Measurements from ENCODE around the gene SIT1.

Gene SIT1, protein sequence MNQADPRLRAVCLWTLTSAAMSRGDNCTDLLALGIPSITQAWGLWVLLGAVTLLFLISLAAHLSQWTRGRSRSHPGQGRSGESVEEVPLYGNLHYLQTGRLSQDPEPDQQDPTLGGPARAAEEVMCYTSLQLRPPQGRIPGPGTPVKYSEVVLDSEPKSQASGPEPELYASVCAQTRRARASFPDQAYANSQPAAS

DNA sequence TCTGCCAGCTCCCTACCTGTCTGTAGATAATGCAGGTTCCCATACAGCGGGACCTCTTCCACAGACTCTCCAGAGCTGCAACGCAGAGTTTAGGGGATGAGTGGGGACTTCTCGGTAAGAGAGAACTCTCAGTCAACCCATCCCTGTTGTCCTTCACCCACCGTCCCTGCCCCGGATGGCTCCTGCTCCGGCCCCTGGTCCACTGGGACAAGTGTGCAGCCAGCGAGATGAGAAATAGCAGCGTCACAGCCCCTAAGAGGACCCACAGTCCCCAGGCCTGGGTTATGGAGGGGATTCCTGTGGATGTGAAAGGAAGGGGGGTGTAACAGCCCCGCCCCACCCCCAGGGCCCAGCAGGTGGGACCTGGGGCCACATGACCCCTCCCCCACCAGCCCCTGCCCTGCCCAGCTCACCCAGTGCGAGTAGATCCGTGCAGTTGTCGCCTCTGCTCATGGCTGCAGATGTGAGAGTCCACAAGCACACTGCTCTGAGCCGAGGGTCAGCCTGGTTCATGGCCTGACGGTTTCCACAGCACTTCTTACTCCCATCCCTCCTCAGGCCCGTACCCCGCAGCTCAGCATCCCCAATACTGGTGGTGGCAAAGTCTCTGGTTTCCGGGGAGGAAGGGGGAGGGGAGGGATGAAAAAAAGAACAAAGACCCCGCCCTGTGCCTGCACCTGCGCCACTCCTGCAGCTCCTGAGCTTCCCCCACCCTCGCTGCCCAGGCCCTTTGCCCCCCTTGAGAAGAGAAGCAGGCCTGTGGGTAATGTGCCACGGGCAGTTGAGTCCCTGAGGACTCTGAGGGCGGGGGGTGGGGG, at the start of gene SIT1:
Gene SIT1, minus strand, starts transcription at position 591 of the 818 bp plus-strand sequence. Its CDS starts 78 bp downstream, at position 513.
- peaks cover 33% of the 10 kb centered on the region for H3K36me3 Mint-ChIP-seq
- peaks cover 51% of the 10 kb centered on the region for H3K4me1 Mint-ChIP-seq
- DNase-seq (ENCODE audit: low spot score in 2 of 2), result peak in 1 of 2 donors; percentile 72
- peak within 1 kb of the TSS; percentile 89 for H3K4me3 Mint-ChIP-seq
- ATAC-seq, result peak; percentile 24
- peak within 1 kb of the TSS; percentile 96 for H3K27ac Mint-ChIP-seq
- H3K9me3 Mint-ChIP-seq, result no peaks in the 10 kb centered on the region

DNA sequence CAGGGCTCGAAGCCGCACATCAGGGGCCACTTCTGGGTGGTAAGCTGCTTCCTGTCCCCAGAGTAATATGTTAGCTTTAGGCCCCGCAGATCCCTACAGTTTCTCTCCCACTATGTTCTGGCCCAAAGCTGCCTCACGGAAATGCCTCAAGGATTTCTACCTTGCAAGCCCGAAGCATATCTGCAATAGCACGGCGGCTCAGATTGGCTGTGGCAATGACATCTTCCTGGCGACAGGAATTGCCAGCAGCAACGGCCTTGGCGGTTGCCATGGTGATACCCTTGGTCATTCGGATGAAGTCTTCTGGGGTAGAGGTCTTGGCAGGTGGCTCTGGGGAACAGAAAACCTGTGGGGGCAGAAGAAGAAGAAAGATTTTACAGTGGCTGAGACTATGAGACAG, 49.3 kb upstream of the SIT1 start:
- no peaks in the 10 kb centered on the region for H3K36me3 Mint-ChIP-seq
- no peak overlapping the region for H3K4me3 Mint-ChIP-seq
- H3K9me3 Mint-ChIP-seq, result no peaks in the 10 kb centered on the region
- ATAC-seq (no peak), DNase-seq (ENCODE audit: low spot score in 2 of 2) (no peak)
- no peak overlapping the region for H3K27ac Mint-ChIP-seq
- H3K4me1 Mint-ChIP-seq, result peaks cover 23% of the 10 kb centered on the region

DNA sequence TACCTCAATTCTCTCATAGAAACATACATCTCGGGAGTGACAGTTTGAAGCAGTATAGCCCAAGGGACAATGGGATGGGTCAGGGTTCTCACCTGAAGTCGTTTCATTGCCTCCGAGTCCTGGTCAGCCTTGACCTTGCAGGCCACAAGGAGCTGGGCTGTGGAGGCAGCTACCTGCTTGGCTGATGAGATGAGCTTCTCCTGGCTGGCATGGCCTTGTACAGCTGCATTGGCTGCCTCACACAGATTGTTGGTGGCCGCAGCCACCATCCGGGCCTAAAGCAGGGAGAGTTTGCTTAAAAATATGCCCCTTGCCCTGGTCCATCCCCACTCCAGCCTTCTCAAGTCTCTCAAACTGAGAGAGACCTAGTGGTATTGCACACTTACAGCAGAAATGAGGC, 47.5 kb upstream of the SIT1 start:
- no peak overlapping the region for H3K4me3 Mint-ChIP-seq
- ATAC-seq (no peak), DNase-seq (ENCODE audit: low spot score in 2 of 2) (no peak)
- peak overlapping the region; percentile 76 for H3K27ac Mint-ChIP-seq
- H3K9me3 Mint-ChIP-seq, result no peaks in the 10 kb centered on the region
- H3K36me3 Mint-ChIP-seq, result peaks cover 3% of the 10 kb centered on the region
- H3K4me1 Mint-ChIP-seq, result peaks cover 23% of the 10 kb centered on the region

DNA sequence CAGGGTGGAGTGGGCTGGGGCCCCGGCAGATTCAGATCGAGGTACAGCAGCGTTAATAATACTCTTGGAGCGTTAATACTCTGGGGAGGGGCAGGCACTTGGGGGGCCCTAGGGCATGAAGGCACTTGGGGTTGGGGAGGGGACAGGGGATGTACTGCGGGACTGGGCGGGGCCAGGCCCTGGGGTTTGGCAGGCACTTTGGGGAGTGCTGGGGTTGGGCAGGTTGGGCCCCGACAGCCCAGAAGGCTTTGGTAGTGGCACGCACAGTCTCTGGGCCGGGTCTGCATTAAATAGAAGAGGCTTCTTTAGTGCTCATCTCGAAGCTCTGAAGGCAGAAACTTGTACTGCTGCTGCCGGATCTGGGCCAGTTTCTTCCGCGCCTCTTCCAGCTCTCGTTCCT, 46.8 kb upstream of the SIT1 start:
- Mint-ChIP-seq H3K36me3 (peaks cover 4% of the 10 kb centered on the region), H3K4me3 (no peak overlapping the region), H3K9me3 (no peaks in the 10 kb centered on the region), H3K27ac (peak overlapping the region; percentile 76), H3K4me1 (peaks cover 18% of the 10 kb centered on the region)
- DNase-seq (ENCODE audit: low spot score in 2 of 2) (no peak), ATAC-seq (peak; percentile 5)

DNA sequence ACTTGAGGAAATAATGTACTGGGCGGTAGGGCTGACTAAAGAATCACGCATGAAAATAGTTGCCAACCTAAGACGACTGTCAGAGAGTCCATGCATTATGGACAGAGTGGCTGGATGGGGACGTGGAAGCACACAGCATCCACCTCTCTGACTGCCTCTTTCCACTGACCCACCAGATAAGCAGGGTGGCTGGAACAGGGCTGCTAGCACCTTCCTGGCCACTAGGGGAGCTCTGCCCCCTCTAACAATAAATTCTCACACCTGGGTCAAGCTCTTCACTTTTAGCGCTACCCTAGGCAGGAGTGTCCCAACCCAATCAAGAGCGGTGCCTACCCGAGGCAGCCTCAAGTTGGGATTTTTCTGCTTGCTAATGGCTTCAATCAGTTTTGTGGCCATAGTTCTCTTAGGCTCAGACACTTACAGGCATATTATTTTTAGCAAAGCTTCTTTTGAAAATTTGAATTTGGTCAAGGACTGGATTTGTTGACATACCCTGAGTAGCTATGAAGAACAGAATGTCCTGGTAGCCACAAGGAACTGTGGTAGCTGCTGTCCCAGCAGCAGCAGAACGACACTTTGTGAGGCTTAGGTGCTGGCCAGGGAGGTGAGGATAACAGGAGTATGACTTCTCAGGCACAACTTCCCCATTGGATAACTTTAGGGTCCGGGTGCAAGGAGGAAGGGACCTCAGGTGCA, 45.9 kb upstream of the SIT1 start:
- H3K4me3 Mint-ChIP-seq, result no peak overlapping the region
- DNase-seq (ENCODE audit: low spot score in 2 of 2) (peak; percentile 45 to 75), ATAC-seq (peak; percentile 87)
- H3K4me1 Mint-ChIP-seq, result peaks cover 24% of the 10 kb centered on the region
- H3K36me3 Mint-ChIP-seq, result peaks cover 10% of the 10 kb centered on the region
- H3K27ac Mint-ChIP-seq, result peak overlapping the region; percentile 76
- no peaks in the 10 kb centered on the region for H3K9me3 Mint-ChIP-seq

DNA sequence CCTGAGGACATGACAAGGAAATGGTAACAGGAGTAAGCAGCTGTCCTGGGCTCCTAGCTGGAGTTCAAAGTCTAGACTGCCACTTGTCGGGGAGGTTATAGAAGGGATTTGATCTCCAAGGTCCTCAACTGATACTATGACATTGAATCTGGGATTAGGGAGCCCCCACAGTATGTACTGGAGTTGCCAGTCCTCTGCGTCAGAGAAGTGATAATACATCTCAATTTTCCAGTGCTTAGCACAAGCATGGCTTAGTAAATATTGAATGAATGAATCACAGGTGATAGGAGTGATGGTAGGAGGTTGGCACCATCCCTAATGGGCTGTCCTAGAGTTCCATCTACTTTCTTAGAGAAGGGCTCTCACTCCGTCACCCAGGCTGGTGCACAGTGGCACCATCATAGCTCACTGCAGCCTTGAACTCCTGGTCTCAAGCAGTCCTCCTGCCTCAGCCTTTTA, 45.2 kb upstream of the SIT1 start:
- ATAC-seq (no peak), DNase-seq (ENCODE audit: low spot score in 2 of 2) (no peak)

DNA sequence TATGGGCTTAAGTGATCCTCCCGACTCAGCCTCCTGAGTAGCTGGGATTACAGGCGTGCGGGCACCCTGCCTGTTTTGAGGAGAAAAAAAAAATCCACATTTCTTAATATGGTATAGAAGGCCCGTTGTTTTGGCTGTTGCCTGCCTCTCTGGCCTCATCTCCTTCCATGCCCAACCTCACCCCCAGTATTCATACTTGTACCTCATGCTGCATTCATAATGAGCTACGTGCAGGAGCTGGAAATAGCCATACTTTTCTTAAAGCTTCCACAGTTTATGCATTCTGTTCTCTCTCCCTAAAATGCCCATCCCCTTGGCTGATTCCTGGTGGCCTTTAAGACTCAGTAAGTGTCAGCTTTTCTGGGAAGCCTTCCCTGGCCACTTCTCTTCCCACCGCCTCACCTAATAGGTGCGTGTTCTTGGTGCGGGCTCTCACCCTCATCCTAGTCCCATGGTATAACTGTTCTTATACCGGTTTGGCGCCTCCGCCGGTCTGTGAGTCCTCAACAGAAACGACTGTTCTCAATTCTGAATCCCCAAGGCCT, 41.1 kb upstream of the SIT1 start:
- Mint-ChIP-seq H3K36me3 (peaks cover 12% of the 10 kb centered on the region), H3K4me1 (peaks cover 44% of the 10 kb centered on the region), H3K9me3 (no peaks in the 10 kb centered on the region), H3K4me3 (peak overlapping the region; percentile 78), H3K27ac (peak overlapping the region; percentile 86)
- no peak for ATAC-seq
- DNase-seq (ENCODE audit: low spot score in 2 of 2), result no peak

More for the DNA sequence above, 45.2 kb upstream of the SIT1 start:
- Mint-ChIP-seq H3K9me3 (no peaks in the 10 kb centered on the region), H3K4me1 (peaks cover 31% of the 10 kb centered on the region), H3K36me3 (peaks cover 12% of the 10 kb centered on the region), H3K4me3 (no peak overlapping the region), H3K27ac (peak overlapping the region; percentile 76)

DNA sequence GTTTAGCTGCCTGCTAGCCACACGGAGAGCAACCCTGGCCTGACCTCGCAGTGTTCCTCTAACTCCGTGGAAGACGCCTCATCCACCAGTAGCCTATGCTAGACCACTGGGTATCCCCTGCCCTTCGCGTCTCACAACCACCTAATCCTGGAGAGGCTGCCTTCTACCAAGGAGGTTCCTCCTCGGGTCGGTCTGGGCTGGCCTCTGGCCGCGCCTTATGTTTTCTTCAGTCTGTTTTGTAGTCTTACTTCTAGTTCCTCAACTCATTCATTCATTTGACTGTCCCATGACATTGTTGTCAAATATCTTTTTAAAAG, 40.6 kb upstream of the SIT1 start:
- ATAC-seq (no peak), DNase-seq (ENCODE audit: low spot score in 2 of 2) (peak in 1 of 2 donors; percentile 59)
- peak overlapping the region; percentile 86 for H3K27ac Mint-ChIP-seq
- H3K9me3 Mint-ChIP-seq, result no peaks in the 10 kb centered on the region
- H3K4me3 Mint-ChIP-seq, result peak overlapping the region; percentile 78
- H3K36me3 Mint-ChIP-seq, result peaks cover 12% of the 10 kb centered on the region
- peaks cover 39% of the 10 kb centered on the region for H3K4me1 Mint-ChIP-seq

DNA sequence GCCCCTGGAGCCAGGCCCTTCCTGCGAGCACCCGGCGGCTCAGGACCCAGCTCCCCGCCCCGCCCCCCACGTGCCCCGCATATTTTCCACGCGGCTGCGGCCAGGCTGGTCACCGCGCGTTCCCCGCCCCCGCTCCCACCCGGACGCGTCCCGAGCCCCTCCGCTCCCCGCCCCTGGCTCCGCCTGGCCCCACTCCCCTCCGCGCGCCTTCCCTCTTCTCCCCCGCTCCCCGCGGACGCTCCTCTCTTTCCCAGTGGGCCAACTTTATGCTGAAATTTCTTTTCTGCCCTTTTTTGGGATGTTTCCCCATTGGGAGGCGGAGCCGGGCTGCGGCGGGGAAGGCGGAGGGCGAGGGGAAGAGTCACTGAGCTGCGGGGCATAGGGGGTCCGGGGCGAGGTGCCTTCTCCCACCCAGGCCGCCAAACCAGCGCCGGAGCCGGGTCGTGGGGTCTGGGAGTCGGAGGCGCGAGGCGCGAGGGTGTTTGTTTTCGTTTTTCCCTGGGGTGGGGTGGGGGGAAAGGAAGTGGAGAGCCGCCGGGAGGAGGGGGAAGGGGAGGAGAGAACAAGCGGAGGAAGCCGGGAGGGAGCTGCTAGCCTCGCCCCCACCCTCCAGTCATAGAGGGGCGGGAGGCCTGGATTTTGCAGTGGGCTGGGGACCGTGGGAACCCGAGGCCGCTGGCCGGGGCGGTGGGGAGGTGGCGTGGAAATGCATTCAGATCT, 40.0 kb upstream of the SIT1 start:
- ATAC-seq (peak; percentile 22), DNase-seq (ENCODE audit: low spot score in 2 of 2) (peak in 1 of 2 donors; percentile 57)
- Mint-ChIP-seq H3K9me3 (no peaks in the 10 kb centered on the region), H3K36me3 (peaks cover 12% of the 10 kb centered on the region), H3K4me1 (peaks cover 37% of the 10 kb centered on the region), H3K4me3 (peak overlapping the region; percentile 78), H3K27ac (peak overlapping the region; percentile 86)

DNA sequence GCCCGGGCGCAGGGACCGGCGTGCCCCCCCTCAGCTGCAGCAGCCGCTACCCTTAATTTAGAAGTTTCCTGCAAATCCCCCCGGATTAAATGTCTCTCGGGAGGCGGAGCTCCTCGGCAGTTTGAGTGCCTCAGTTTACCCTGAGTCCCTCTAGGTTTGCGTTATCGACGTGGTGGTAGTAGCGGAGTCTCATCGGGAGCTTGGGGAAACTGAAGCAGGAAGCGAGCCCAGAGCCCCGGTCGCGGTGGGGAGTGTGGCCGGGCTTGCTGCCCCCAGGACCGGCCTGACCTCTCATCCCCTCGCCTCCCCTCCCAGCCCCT, 39.5 kb upstream of the SIT1 start:
- DNase-seq (ENCODE audit: low spot score in 2 of 2) (no peak), ATAC-seq (no peak)
- Mint-ChIP-seq H3K36me3 (peaks cover 12% of the 10 kb centered on the region), H3K4me3 (peak overlapping the region; percentile 78), H3K9me3 (no peaks in the 10 kb centered on the region), H3K27ac (peak overlapping the region; percentile 86), H3K4me1 (peaks cover 37% of the 10 kb centered on the region)

DNA sequence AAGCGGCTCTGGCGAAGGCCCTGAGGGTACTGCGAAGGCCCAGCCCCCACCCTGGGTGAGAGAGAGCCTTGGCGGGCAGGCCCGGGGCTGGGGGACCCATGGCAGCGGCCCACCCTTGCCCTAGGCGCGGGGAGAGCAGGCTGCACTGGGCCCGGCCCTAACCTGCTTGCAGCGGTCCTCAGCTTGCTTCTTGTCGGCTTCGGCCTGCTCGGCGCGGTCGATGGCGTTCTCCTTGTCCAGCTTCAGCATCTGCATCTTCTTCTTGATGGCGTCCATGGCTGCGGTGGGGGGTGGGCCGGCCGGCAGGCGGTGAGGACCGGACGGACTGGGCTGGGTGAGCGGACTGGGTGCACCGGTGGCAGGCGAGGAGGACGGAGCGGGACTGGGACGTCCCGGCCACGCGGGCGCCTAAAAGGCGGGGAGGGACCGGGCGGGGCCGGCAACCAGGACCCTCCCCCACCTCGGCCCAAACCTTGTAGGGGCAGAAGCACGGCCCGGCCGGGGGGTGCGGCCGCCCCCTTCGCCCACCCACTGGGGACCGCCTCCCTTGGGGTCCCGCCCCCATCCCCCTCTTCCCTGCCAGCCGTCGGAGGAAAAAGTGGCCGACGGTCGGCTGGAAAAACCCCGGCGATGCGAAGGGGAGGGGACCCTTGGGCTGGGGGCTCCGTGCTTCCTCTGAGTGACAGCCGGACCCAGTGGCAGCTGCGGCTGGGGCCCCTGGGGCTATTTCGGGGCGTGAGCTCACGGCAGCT, 39.0 kb upstream of the SIT1 start, which contains the start of gene TPM2:
Gene TPM2, minus strand, starts transcription at position 384 of the 752 bp plus-strand sequence. Its CDS starts 108 bp downstream, at position 276.
- Mint-ChIP-seq H3K36me3 (peaks cover 12% of the 10 kb centered on the region), H3K27ac (peak within 1 kb of the TSS; percentile 86), H3K4me3 (peak within 1 kb of the TSS; percentile 78), H3K4me1 (peaks cover 37% of the 10 kb centered on the region), H3K9me3 (no peaks in the 10 kb centered on the region)
- ATAC-seq (no peak), DNase-seq (ENCODE audit: low spot score in 2 of 2) (no peak)

DNA sequence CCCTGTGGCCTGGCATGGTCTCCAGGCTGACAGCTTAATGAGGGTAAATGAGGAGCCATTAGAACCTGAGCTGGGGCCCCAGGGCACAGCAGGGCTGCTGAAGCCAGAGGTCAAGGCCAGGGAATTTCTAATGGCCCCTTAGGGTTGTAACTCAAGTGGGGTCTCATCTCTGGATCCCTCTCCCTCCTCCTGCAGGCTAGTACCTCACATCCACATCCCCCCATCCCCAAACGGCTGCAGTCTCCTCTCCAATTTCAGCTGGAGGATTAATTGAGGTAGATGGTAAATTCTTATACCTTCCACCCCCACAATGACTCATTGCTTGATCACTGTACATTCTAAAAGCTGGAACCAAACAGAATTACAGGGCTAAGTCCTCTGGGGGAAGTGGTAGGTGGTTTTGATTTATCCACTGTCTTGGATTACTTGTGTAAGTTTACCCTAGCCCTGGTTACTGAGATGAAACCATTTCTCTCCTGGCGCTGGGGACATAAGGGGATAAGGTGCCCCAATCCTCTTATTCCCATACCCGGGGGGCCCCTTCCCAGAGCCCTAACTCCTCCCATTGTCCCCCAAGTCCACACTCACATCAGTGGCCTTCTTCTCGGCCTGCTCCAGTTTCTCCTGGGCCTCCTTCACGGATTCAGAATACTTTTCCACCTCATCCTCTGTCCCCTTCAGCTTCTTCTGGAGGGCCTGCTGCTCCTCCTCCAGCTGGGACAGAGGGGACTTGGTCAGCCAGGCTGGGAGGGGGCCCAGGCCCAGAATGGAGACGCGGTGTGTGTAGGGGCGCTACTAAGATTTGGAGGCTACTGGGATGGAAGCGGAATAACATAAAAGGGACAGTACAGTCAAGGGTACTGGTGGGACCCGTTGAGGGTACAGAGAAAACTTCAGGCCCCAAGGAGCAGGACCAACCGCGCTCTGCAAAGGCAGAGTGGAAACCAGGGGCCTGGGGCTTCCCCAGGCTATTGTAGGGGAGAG, 38.1 kb upstream of the SIT1 start:
- ATAC-seq, result peak; percentile 87
- H3K27ac Mint-ChIP-seq, result no peak overlapping the region
- peak overlapping the region; percentile 78 for H3K4me3 Mint-ChIP-seq

DNA sequence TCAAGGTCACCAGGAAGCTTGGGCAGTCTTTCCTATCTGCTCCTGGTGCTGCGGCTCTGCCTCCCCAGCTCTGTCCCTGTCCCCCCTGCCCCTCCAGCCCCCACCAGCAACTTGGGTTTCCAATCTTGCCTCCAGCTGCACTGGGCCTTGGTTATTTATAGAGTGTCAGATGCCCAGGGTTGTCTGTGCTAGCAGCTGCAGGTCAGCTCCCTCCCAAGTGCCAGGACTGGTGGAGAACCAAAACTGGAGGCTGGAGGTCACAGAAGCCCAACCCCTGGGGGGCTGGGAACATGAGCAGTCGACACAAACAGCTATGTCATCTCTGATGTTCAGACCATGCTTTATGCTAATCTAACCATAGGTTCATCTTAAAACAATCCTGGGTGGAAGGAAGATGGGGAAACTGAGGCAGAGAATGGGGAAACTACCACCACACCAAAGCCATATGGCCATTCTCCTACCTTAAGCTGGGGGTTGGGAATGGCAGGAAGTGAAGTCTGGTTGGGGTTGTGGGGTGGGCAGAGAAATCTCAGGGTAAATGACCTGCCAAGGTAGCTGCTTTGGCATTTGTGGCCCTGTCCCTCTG, 37.3 kb upstream of the SIT1 start:
- no peak for DNase-seq (ENCODE audit: low spot score in 2 of 2)
- H3K4me3 Mint-ChIP-seq, result peak overlapping the region; percentile 78

More for the DNA sequence above, 38.1 kb upstream of the SIT1 start:
- no peaks in the 10 kb centered on the region for H3K9me3 Mint-ChIP-seq
- DNase-seq (ENCODE audit: low spot score in 2 of 2), result no peak
- H3K4me1 Mint-ChIP-seq, result peaks cover 37% of the 10 kb centered on the region
- H3K36me3 Mint-ChIP-seq, result peaks cover 12% of the 10 kb centered on the region

More for the DNA sequence above, 37.3 kb upstream of the SIT1 start:
- Mint-ChIP-seq H3K9me3 (no peaks in the 10 kb centered on the region), H3K4me1 (peaks cover 37% of the 10 kb centered on the region), H3K36me3 (peaks cover 8% of the 10 kb centered on the region), H3K27ac (peak overlapping the region; percentile 26)
- ATAC-seq, result no peak

Data from stimulated activated effector memory CD8-positive, alpha-beta T cell treated with anti-CD3 and anti-CD28 coated beads, Interleukin-12 subunit alpha, Interleukin-12 subunit beta, amount 100 ng/mL, for 72 hours (primary cell).